CD4-positive, alpha-beta T cell treated with Interleukin-4 for 1 hour (primary cell): ENCODE data around the gene CYTH3.
"Not testable (repeated sequence)": the region's sequence is repeated elsewhere in the genome, so short reads cannot be mapped to it uniquely, and the experiment has no call there.

Source experiments
- DNase-seq, 2 donors: peaks; one replicate each; pipeline ENCODE4 v3.0.0-alpha.2; 2020 to 2022

The CYTH3 gene

DNA sequence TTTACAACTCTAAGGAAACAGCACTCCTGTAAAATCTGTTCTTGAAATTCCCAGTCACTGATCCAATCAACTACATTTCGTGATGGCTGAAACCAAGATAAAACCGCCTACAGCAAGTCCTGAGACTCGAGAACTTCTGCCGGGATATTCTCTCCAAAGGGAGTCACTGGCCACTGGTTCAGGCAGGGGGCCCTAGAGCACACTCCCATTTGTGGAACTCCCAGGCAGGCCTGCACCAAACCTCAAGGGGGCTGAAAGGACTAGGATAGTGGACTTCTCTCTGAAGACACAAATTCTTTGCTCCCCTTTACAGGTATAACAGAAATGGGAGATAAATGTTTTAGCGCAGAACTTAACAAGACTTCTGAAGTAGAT lies 16.3 kb downstream of the CYTH3 start:
- DNase-seq, result no peak

DNA sequence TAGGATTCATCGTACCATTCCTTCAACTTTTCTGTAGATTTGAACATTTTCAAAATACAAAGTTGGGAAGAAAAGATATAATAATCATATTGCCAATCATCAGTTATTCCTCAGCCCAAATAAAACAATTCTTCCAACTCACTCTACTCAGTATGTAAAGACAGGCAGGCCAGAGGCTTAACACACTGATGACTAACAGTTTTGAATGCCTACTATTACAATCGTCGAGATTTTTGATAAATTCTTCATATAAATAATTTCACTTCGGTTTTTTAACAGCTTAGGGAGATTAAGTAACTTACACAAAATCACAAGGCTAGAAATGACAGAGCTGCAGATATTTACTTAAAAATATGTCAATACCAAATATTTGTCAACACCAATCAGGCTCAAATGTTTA lies 17.6 kb downstream of the CYTH3 start:
- DNase-seq, result no peak

DNA sequence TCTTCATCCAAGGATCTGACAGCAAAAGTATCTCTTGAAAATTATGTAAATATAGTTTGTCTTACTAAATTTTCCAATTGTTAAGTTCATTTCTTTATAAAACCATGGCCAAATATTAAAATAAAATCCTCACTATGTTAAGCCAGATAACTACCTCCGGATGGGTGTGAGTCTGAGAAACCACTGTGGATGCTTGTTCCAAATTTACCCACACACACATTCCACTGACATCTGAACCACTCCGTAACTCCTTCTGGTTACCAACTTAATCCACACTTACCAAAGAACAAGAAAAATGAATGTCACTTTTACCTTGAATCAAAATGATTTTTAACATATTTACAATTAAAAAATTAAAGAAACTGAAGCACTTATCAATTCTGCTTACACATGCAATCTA lies 19.7 kb downstream of the CYTH3 start:
- no peak for DNase-seq

DNA sequence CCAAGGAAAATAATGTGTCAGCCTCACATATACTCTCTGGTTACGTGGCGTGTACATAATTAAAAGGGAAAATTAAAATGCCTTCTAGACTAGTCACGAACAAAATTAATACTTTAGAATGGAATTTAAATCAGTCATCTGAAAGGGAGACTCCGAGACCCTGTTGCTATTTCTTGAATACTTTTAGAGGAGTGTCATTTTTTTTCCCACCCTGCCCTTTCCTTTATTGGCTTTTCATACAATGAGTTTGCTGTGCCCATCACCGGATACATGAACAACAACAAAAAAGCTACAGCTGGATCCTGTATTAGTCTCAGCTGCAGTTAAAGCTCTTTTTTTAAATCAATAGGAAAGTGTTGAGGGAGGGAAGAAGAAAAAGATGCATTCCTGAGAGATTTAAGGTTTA lies 20.1 kb downstream of the CYTH3 start:
- DNase-seq, result no peak

DNA sequence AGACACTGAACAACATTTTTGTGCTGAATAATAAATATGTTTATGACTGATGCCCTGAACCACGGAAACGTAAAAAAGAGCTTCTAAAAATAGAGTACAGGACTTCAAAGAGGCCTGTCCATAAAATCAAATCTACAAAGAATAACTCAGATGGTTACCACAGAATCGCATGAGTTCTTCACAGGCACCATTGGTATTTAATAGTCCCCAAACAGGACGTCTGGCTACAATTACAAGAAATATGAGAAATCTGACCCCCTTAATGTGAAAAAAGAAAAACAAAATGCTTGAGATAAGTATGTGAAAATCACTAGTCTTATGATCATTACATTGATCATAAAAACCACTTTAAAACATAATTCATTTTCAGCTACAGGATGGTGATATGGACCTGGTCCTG lies 20.8 kb downstream of the CYTH3 start:
- no peak for DNase-seq

DNA sequence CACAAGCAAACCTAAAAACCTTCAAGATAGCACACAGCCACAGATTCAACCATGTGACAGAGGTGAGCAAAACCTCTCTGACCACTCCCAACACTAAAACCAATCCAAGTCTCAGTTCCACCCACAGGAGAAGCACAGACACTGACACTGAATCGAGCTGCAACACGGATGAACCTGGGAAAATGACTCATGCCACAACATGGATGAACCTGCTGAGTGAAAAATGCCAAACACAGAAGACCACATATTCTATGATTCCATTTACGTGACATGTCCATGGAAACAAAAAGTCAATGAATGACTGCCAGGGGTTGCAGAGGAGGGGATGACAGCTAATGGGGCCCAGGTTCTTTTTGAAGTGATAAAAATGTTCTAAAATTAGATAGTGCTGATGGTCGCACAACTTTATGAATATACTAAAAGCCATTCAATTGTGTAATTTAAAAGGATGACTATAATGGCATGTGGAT lies 22.0 kb downstream of the CYTH3 start:
- no peak for DNase-seq

DNA sequence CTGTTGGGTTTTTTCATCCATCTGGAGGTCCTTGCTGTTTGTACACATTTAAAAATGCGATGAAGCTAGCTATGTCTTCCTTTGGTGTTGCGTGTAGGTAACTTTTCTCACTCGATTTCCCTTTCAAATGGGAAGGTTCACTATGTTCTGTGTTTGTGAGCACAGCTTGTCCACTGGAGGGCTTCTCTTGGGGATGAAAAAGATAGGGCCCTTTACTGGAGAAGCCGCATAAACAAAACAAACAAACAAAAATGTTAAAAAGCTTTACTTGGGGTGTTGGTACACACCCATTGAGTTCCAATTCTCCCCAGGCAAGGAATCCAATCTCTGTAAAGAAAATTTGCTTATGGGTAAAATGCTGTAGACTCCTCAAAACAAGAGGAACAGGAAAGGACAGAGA lies 23.4 kb downstream of the CYTH3 start:
- DNase-seq, result no peak

DNA sequence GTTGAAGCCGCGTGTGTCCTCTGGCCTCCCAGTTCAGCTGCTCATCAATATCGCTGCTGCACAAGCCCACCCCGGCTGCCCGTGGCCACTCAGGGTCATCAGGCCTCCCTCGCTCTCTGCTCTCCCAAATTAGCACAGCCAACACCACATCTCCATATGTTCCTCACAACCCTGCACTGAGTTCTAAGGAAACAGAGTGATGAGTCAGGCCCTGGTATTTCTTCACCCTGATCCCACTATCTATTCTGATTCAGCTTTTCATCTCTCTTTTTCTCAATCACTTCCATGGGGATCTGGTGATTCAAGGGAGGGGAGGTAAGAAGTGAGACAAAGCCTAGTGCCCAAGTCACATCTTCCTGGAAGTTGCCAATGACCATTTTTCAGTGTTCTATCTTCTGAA lies 23.8 kb downstream of the CYTH3 start:
- DNase-seq, result no peak

DNA sequence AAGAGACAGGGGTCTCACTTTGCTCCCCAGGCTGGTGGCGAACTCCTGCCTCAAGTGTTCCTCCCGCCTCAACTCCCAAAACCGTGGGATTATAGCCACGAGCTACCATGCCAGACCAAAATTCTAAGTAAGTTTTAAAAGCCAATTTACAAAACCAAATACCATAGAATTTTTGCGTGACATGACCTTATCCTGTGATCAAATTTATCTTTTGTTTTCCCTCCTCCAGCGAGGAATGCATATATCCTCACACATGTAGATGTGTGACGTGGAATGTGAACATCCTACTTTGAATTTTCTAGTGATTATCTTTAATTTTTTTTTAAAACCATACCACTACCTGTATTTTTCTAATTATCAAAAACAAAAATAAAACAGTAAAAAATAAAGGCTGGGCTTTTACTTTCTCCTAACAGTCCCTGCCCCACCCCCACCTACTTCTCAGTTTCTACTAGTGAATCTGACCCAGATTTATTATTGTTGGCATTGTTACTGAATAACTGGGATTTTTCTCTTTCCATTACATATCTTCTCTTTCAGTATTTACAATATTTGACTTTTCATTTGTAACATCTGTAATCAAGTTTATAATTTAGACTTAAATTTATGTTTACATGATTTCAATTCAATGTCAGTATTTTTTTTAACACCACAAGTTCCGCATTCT lies 26.0 kb downstream of the CYTH3 start:
- no peak for DNase-seq

DNA sequence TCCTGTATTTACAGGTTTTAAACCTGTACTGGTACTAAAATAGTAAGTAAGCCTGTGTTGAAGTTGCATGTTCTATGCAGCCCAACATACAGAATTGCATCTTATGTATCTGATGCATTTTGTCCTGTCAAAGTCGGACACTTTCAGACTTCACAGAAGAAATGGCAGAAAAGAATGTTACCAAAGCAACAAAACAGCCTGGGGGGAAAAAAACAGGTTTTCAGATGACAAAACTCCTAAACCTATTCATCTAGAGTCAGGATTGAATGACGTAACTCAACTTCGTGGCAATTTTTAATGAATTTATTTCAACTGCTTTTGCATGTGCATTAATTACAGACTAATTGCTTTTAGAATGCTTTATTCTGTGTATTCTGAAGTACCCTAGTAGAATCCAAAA lies 28.4 kb downstream of the CYTH3 start:
- no peak for DNase-seq

DNA sequence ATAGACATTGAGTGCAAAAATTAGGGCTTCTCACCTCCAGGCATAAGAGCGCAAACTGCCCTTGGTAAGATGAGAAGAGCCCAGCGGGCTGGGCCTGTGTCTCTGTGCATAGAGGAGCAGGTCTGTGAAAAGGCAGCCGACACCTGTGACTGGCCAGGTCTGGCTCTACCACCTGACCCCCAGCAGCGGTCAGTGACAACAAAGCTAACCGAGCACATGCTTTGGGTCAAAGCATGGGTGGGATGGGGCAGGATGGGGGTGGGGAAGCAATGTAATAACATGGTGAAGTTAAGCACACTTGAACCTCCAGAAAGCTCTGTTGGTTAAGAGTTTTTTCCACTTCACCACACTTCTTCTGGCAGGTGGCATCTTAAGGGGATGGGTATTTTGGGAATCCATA lies 29.3 kb downstream of the CYTH3 start:
- no peak for DNase-seq

DNA sequence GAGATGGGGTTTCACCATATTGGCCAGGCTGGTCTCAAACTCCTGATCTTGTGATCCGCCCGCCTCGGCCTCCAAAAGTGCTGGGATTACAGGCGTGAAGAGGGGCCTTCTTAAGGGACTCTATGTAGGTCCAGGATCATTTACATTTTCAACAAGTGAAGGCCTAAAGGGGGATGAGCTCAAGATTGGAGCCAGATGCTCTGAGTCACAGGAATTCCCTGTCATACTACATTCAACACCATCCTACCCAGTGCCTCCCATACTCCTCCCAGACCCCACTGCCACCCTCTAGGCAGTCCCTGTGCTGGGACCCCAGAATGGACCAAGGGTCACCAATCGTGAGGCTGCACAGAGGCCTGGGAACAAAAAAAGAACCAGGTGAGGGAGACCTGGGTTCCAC lies 29.9 kb downstream of the CYTH3 start:
- DNase-seq, result no peak

DNA sequence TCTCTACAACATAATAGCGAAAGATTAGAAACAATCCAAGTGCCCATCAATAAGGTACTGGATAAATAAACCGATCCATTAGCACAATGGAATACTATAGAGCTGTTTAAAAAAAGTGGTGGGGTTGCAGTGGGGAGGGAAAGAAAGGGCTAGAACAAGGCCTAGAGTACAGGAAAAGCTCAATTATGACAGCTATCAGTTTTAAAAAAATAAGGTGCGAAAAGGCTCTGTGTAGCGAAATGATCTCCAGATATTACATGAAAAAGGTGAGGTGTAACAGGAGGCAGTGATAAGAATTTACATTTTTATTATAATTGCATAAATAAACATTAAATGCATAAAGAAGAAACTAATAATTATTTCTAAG lies 30.8 kb downstream of the CYTH3 start:
- no peak for DNase-seq

DNA sequence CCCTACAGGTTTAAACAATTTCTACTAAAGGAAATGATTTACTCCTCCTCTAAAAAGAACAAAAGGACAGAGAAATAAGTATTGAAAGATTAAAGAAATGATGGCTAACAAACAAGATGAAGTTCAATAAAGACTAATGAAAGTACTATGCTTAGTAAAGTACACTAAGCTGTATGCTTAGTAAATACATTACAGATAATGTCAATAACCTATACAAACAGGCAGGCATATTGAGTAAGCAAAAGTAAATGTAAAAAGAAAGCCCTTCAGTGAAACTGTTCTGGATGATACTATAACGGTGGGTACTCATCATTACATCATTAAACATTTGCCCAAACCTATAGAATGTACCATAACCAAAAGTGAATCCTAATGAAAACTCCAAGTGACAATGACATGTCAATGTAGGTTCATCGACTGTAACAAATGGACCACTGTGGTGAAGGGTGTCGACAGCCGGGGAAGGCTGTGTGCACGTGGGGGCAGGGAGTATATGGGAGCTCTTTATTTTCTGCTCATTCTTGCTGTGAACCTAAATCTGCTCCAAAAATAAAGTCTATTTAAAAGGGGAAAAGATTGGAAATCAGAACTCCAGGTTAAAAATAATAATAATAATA lies 34.0 kb downstream of the CYTH3 start:
- no peak for DNase-seq

DNA sequence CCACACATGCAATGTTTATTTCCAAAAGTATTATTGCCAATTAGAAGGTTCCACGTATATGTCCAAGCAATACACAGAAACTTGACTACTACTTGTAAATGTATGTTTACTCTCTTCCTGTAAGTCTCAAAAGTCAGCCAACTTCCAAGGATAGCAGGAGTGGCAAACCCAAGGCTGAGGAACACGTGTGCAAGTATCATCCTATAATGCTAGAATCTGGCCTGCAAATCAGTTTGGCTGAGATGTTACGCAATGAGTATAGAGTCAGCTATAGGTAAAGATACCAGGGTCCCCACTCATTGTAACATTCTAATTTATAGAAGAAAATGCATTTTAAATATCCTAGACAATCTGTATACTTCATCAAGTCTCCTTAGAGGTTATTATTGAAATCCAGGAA lies 34.7 kb downstream of the CYTH3 start:
- no peak for DNase-seq

DNA sequence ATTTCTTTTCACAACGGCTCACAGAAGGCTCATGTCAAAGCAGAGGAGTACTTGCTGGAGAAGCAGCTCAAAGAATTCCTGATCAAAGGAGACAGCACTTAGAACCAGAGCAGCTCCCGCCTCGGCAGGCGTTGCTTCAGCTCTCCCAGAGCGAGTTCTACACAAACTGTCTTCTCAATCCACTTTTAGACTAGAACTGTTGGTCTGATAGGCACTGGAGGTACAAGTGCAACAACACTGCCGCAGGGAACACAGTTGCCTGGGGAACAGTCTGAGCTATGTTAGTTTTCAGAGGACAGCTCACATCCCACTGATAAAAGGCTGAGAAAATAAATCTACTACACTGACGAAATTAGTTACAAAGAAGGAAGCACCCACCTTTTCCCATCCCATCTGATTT lies 35.4 kb downstream of the CYTH3 start:
- DNase-seq, result no peak

DNA sequence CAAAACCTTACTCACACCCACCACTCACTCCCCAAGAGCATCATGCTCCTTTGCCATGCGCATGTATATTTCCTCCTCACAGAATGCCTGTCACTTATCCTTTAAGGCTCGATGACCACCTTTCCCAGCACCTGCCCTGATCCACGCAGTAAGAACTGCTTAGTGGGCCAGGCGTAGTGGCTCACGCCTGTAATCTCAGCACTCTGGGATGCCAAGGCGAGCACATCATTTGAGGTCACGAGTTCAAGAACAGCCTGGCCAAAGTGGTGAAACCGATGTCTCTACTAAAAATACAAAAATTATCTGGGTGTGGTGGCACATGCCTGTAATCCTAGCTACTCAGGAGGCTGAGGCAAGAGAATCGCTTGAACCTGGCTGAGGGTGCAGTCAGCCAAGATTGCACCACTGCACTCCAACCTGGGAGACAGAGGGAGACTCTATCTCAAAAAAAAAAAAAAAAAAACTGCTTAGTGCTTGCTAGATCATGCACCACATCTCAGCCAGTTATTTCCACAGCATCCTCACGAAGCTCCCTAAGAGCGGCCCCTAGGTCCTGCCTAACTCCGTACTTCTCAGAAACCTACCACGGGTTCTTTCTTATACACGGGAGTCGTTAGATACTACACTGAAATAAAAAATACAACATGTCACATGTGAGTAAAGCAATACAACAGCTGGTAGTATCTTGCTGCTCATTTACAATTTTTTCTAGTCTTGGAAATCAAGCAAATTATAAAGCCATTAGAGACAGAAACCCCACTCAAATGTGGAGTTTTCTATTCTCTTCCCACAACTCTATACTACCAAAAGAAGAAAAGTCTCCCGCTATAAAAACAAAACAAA lies 37.2 kb downstream of the CYTH3 start:
- no peak for DNase-seq

DNA sequence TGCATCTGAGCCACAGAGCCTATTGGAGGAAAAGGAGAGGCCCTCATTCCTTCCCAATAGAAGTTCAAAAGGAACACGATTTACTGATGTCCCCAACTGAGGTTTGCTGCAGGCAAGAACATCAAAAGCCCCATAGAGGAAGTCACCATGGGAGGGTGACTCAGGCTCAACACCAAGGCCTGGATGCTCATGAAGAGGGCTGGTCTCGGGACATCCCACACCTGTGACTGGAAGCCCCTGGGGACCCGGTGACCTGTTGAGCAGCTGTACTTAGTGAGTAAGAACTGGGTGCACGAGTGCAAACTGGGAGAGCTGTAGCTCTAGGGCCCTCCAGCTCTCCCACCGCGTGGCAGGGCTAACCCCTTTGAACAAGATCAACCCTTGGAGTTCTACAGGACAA lies 38.0 kb downstream of the CYTH3 start:
- DNase-seq, result peak in 1 of 2 donors; percentile 16

DNA sequence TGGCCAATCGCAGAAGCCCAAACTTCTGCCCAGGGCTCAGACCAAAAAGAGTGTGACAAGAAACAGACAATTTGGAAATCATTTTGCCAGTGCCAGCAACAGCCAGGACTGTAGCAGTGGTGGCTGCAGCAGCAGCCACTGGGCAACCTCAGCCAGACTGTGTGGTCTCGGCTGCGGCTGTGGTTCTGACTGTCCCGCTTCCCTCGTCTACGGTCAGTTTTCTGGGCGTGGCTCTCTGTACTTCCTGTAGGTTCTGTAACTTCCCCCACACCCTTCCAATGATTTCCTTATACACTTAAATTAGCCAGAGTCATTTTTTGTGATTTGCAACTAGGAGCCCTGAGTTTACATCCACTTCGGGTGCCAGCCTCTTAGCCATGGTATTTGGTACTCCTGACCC lies 39.9 kb downstream of the CYTH3 start:
- DNase-seq, result peak in 1 of 2 donors; percentile 59

DNA sequence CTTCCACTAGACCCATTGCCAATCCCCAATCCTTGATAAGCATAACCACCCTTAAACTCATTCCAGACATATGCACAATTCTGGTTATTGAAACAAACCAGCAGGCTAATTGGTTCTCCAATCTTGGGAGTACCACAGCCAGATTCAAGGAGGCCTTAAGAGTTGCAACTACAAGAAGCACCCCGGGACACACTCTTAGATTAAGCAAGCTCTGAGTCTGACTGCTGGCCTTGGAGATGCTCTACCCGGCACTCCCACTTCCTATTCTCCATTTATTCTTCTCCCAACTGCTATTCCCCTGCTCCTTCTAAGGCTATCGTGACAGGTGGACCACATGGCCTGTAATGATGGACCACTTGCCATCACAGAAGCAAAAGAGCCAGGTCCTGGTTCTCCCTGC lies 40.3 kb downstream of the CYTH3 start:
- DNase-seq, result no peak

DNA sequence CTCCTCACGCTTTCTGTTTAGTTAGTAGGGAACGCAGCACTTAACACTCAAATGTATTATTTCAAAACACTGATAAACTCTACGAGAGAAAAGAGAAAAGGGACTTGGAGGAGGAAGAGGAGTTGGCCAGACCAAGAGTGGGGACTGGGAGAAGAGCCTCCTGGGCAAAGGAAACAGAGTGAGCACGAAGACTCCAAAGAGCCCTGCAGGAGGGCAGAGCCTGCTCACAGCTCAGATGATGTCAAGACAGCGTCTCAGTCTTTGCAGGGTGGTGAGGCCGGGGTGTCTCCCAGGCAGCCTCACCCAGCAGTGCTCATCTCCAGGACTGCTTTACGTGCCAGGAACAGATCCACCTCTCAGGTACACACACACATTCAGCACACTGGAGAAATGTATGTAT lies 41.2 kb downstream of the CYTH3 start:
- no peak for DNase-seq

DNA sequence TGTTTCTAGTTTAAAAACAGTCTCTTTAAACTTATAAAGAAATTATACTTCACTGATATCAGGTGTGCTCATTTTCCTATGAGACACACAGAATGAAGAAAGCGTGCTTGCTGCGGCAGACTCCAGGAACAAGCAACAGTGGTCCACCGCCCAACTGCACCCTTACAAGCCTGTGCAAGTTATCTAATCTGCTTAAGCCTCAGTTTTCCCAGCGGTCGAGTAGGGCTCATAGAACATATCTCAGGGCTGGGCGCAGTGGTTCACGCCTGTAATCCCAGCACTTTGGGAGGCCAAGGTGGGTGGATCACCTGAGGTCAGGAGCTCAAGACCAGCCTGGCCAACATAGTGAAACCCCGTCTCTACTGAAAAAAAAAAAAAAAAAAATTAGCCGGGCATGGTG lies 43.1 kb downstream of the CYTH3 start:
- not testable (repeated sequence) for DNase-seq

DNA sequence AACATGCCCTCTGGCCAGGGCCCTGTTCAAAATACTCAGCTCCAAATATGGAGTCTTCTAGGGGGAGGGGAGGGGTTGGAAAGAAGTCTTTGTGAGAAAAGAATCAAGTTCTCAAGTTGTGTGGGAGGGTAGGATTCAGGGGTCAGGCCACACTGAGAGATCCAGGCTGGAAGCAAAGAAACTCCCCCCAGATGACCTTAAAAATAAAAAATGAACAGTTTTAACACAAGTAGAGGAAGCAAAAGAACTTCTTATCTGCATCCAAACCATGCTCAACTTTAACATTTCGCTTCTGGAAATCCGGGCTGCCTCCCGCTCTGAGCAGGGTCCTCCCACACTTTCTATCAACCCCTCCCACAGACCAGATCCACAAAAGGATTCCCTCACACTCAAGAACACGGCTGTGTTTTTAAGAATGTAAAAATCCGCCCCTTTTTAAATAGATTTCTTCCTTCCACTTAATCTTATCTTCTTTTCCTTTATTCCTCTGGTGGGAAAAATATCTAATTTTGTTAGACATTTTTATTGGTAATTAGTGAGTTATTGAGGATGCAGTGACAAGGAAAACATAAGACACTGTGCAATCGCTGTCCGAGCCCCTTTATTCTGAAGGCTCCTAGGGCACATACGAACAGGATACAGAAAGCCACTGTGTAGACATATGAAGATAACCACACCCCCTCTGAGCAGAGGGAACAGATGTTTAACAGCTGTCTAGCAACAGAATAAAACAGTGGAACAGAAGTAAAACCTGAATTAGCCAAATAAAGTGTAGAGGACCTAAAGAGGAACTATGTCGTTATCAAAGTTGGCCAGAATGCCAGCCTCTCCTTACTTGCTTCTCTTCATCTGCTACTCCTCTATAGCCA lies 43.8 kb downstream of the CYTH3 start:
- no peak for DNase-seq
